ENCODE measurements around the gene CASS4. TPM values are rescaled to one million over a fixed set of nuclear protein-coding genes. Genes with fewer than 3 reads are reported as not detected.
A peak's percentile ranks its signal among the peaks of the same experiment; 100 is the strongest.

Gene CASS4
- total RNA-seq, 1 donor from 2014 or later: 0.10 TPM

DNA sequence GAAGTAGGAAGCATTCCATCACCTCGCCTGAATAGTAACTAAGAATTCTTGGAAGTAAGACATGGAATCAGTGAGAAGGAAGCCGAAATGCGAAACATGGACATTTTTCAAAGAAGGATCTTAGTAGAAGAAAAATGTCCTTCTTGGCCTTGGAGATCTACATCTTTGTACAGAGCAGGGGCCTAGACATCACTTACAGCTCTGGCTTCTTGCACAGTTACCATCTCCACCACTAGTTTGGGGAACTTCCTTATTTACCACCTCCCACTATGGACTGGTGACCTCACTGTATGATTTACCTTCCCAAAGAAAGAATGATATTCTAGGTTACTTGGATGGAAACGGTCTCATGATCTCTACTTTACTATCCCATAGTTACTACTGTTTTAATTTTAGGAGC, 15.7 kb downstream of the CASS4 start:
- H3K27ac Mint-ChIP-seq (ENCODE audit: unreplicated experiment): no peak overlapping the region
- H3K9me3 Mint-ChIP-seq (ENCODE audit: low read depth): no peaks in the 10 kb centered on the region
- no peaks in the 10 kb centered on the region for H3K36me3 Mint-ChIP-seq (ENCODE audit: low read depth)
- peaks cover 14% of the 10 kb centered on the region for H3K4me1 Mint-ChIP-seq (ENCODE audit: low read depth)
- TF ChIP-seq, protein P1, sequence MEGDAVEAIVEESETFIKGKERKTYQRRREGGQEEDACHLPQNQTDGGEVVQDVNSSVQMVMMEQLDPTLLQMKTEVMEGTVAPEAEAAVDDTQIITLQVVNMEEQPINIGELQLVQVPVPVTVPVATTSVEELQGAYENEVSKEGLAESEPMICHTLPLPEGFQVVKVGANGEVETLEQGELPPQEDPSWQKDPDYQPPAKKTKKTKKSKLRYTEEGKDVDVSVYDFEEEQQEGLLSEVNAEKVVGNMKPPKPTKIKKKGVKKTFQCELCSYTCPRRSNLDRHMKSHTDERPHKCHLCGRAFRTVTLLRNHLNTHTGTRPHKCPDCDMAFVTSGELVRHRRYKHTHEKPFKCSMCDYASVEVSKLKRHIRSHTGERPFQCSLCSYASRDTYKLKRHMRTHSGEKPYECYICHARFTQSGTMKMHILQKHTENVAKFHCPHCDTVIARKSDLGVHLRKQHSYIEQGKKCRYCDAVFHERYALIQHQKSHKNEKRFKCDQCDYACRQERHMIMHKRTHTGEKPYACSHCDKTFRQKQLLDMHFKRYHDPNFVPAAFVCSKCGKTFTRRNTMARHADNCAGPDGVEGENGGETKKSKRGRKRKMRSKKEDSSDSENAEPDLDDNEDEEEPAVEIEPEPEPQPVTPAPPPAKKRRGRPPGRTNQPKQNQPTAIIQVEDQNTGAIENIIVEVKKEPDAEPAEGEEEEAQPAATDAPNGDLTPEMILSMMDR (IDR thresholded peaks at IDR 0.05): no peak
- H3K4me3 Mint-ChIP-seq (ENCODE audit: unreplicated experiment): no peak overlapping the region
- no peak for DNase-seq (ENCODE audit: low spot score)
- no peaks in the 10 kb centered on the region for H3K27me3 Mint-ChIP-seq (ENCODE audit: low read depth)

DNA sequence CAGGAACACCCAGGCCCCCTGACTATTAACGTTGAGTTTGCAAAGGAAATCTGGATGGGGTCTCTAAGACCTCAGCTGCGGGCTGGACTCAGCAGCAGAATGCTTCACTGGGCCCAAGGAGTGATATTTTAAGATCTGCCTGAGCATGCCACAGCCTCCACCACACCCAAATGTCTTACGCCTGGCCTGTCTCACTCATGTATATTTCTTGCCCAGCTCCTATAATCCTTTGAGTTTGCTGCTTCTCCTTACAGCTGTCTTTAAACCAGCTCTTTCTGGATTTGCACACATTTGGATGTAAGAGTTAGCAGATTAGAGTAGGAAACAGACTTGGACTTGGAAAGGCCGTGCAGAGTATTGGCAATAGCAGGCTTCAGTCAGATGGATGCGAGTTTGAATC, 16.4 kb downstream of the CASS4 start:
- Mint-ChIP-seq H3K9me3 (ENCODE audit: low read depth) (no peaks in the 10 kb centered on the region), H3K36me3 (ENCODE audit: low read depth) (no peaks in the 10 kb centered on the region), H3K4me3 (ENCODE audit: unreplicated experiment) (no peak overlapping the region), H3K4me1 (ENCODE audit: low read depth) (peaks cover 14% of the 10 kb centered on the region), H3K27ac (ENCODE audit: unreplicated experiment) (no peak overlapping the region), H3K27me3 (ENCODE audit: low read depth) (no peaks in the 10 kb centered on the region)
- DNase-seq (ENCODE audit: low spot score): no peak
- TF ChIP-seq, protein P1 (IDR thresholded peaks at IDR 0.05): no peak

DNA sequence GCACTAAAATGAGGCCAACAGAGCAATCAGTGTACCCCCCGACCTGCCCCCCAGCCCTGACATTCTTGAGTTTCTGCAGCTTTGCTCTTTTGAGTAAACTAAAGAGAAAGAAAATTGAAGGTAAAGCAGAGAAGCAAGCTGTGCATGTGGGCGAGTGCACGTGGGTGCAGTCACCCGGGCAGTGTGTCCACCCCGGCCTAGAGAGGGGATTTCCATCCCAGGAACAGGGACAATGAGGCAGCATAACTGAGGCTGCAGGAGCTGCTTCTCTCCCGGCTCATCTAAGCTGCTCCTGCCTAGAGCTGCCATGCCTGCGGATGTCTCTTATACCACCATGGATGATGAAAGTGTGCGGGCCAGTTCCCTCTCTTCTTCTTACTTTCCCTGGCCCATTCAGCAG, 16.8 kb downstream of the CASS4 start:
- no peaks in the 10 kb centered on the region for H3K36me3 Mint-ChIP-seq (ENCODE audit: low read depth)
- H3K9me3 Mint-ChIP-seq (ENCODE audit: low read depth): no peaks in the 10 kb centered on the region
- TF ChIP-seq, protein P1 (IDR thresholded peaks at IDR 0.05): no peak
- no peaks in the 10 kb centered on the region for H3K27me3 Mint-ChIP-seq (ENCODE audit: low read depth)
- DNase-seq (ENCODE audit: low spot score): no peak
- no peak overlapping the region for H3K4me3 Mint-ChIP-seq (ENCODE audit: unreplicated experiment)
- no peak overlapping the region for H3K27ac Mint-ChIP-seq (ENCODE audit: unreplicated experiment)
- H3K4me1 Mint-ChIP-seq (ENCODE audit: low read depth): peaks cover 19% of the 10 kb centered on the region

DNA sequence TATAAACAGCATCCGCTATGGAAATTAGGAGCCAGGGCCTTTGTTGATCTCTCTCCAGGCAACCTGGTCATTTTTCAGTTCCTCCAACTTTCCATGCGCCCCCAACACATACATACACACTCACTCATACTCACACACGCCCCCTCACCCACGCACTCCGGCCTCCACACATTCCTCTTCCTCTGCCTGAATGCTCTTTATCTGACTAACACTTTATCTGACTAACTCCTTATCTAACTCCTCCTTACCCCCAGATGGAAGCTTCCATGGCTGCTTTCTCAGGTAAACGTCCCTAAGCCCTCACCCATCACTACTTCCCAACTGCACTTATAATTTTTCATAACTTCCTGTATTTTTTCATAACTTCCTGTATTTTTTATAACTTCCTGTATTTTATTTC, 17.4 kb downstream of the CASS4 start:
- H3K36me3 Mint-ChIP-seq (ENCODE audit: low read depth): no peaks in the 10 kb centered on the region
- H3K9me3 Mint-ChIP-seq (ENCODE audit: low read depth): no peaks in the 10 kb centered on the region
- no peak overlapping the region for H3K4me3 Mint-ChIP-seq (ENCODE audit: unreplicated experiment)
- peaks cover 22% of the 10 kb centered on the region for H3K4me1 Mint-ChIP-seq (ENCODE audit: low read depth)
- DNase-seq (ENCODE audit: low spot score): no peak
- no peaks in the 10 kb centered on the region for H3K27me3 Mint-ChIP-seq (ENCODE audit: low read depth)
- peak overlapping the region; percentile 45 for H3K27ac Mint-ChIP-seq (ENCODE audit: unreplicated experiment)
- TF ChIP-seq, protein P1 (IDR thresholded peaks at IDR 0.05): no peak

DNA sequence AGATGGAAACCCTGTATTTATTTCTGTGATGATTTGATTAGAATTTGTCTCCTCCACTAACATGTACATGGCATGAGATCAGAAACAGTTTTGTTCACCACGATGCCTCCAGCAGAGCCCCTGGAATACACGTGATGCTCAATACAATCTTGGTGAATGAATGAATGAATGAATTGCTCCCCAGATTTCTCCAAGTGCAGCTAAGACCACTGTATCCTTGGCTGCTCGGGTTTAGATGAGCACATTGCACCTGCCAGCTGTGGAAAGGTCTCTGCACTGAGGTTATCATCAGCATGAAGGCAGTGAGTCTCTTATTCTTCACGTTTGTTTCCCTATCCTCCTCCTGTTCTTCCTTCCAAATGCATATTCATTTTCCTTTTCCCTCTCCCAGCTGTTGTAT, 17.9 kb downstream of the CASS4 start:
- TF ChIP-seq, protein P1 (IDR thresholded peaks at IDR 0.05): no peak
- H3K27ac Mint-ChIP-seq (ENCODE audit: unreplicated experiment): no peak overlapping the region
- no peaks in the 10 kb centered on the region for H3K27me3 Mint-ChIP-seq (ENCODE audit: low read depth)
- H3K4me1 Mint-ChIP-seq (ENCODE audit: low read depth): peaks cover 22% of the 10 kb centered on the region
- no peak for DNase-seq (ENCODE audit: low spot score)
- H3K4me3 Mint-ChIP-seq (ENCODE audit: unreplicated experiment): no peak overlapping the region
- no peaks in the 10 kb centered on the region for H3K9me3 Mint-ChIP-seq (ENCODE audit: low read depth)
- no peaks in the 10 kb centered on the region for H3K36me3 Mint-ChIP-seq (ENCODE audit: low read depth)
